DMS153 treated with DMSO at 0.1 percent for 48 hours (cell line): ENCODE results near the gene ZDHHC21.
A peak's percentile ranks its signal among the peaks of the same experiment; 100 is the strongest.

Experiments used
- DNase-seq: peaks from one replicate; lab custom pipeline; 2025; ENCODE audit not compliant: unreplicated experiment; lab: John Stamatoyannopoulos, UW

Gene ZDHHC21

GRCh38 chr9:14618836-14619420 lies 74.3 kb downstream of the ZDHHC21 start:
- DNase-seq, result no peak

DNA sequence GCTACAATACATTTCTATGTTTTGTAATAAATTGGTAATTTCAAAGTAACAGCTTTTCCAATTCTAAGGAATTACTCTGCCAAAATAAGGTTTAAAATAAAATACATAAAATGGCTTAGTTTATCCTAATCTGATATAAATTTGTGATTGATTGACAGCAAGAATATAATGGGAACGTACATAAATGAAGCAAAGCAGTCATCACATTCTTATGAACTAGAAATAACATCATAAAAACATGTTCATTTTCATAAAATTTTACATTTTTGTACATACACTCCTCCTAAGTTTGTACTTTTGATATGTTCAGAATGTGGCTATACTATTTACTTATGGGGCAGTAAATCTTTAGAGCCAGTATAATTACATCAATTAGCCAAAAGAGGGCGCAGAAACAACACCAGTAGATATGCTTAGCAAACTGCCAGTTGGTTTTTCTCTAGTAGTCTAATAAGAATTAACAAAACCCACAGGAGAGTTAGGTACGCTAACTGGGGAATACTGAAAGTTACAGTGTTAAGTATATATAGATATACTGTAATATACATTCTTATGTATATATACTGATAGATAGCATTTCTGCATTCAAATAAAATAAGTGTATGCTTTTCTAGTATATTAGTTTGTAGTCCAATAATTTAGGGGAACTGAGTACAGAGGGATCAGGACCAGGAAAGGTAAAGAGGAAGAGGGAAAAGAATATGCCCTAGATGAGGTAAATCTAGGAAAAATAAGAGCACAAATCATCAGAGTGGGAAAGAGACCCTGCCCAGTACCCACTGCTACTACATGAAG lies 76.8 kb downstream of the ZDHHC21 start:
- DNase-seq, result peak; percentile 72

- no peak for DNase-seq
Observed at GRCh38 chr9:14608540-14608939, 84.7 kb downstream of the ZDHHC21 start.

GRCh38 chr9:14597171-14597799 lies 95.9 kb downstream of the ZDHHC21 start:
- DNase-seq, result no peak

DNA sequence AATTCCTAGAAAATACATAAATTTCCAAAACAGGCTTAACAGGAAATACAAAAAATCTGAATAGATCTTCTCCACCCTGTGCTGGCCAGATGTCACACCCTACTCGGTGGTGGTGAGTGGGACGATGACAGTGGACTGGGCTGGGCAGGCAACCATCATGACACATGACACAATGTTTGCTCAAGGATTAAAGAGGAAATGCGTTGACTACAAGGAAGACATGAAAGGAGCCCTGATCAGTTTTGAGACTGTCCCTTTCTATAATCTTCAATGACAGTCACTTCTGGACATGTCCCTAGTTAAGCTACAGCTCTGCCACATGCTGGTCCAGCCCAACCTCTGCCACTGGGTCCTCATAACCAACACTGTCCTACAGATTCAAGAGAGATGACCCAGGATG lies 99.8 kb downstream of the ZDHHC21 start:
- no peak for DNase-seq

GRCh38 chr9:14591411-14591810 lies 101.8 kb downstream of the ZDHHC21 start:
- no peak for DNase-seq

DNA sequence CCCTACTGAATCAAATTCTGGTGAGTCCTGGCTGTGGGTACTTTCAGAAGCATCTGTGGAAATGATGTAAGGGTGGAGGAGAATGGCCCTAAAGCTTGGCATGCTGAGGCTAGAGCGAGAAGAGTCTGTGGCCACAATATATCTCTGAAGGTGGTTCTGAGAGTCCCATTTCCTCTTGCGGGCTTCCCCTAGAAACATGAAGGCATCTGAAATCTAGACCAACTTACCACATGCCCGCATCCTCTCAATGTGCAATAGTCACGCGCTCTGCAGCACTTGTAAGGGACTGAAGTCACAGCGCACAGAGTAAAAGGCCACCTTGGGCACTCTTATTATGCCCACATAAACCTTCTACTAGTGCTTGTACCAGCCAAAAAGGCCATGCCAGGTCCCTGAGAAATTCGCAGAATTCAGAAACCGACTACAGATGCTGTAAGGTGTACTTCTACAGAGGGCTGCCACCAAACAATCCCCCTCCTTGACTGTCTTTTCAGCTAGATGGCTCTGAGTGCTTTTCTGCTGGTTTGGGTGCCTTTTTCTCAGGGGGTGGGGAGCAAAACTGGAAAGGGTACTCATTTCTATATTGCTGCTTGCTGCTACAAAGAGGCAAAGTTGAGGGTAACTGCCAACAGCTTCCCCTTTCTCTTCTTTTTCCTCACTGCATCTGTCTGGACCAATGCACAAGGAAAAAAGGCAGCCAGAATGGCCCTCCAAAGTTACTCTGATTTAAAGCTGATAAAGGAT lies 107.3 kb downstream of the ZDHHC21 start:
- no peak for DNase-seq

- no peak for DNase-seq
Observed at GRCh38 chr9:14584571-14584970, 108.7 kb downstream of the ZDHHC21 start.

GRCh38 chr9:14578030-14578429 lies 115.2 kb downstream of the ZDHHC21 start:
- DNase-seq, result no peak

- DNase-seq, result no peak
Observed at GRCh38 chr9:14574173-14574572, 119.1 kb downstream of the ZDHHC21 start.

- DNase-seq, result no peak
Observed at GRCh38 chr9:14573319-14573718, 119.9 kb downstream of the ZDHHC21 start.

GRCh38 chr9:14565352-14566016 lies 127.7 kb downstream of the ZDHHC21 start:
- DNase-seq, result no peak

DNA sequence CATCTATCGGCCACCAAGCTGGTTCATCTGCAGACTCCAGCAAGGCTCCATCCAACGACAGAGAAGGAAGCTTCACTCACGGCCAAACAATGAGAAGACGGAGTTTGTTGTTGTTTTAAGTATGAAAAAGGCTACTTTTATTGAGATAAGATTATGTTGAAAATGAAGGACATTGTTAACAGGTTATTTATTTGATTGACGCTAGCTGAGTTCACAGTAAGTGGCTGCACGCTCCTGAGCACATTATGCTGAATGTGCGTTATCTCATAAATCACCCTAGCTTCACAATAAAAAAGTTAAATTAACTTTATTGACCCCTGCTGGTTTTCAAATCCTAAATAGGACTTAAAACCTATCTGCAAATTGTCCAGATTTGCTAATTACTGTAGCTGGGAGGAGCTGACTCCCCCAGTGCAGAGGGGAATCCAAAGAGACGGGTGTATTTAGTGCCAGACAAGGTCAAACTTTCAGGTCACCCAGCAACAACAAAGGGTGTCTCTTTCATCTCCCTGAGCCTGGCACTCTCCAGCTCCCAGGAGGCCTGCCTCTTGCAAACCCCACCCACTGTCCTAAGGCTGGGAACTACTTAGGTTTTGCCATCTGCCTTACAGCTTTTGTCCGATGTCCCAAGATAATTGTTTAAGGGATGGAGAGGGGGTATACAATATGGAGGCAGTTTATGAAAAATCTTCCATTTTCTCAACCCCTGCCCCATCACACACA lies 129.2 kb downstream of the ZDHHC21 start:
- DNase-seq, result peak; percentile 11

- DNase-seq, result no peak
Observed at GRCh38 chr9:14561929-14562405, 131.3 kb downstream of the ZDHHC21 start.
